ENCODE results near the gene GRPEL1. TPM values are rescaled to one million over a fixed set of nuclear protein-coding genes. Genes with fewer than 3 reads are reported as not detected.
"Not testable (repeated sequence)": the region's sequence is repeated elsewhere in the genome, so short reads cannot be mapped to it uniquely, and the experiment has no call there.

GRPEL1 gene
- polyA plus RNA-seq, 1 experiment = 39.4 TPM

GRCh38 chr4:7094916-7095315, 27.1 kb upstream of the GRPEL1 start:
- POLR2A ChIA-PET = no interaction called here
- Histone ChIP-seq H3K27me3 (ENCODE audit: control insufficient read depth, insufficient read depth, low read length) (peaks cover 49% of the 10 kb centered on the region), H3K4me3 (ENCODE audit: low read depth, low read length) (no peak overlapping the region), H3K27ac (ENCODE audit: low read depth, low read length) (no peak overlapping the region), H3K9me3 (ENCODE audit: control insufficient read depth, insufficient read depth, low read length) (no peaks in the 10 kb centered on the region)
- CTCF ChIA-PET = interaction anchor here (0.5 to 3.1 kb wide), 3 partner anchors 7 to 27 kb away, joined by 3 to 20 read pairs (median 3); partner anchors contain the start of gene GRPEL1
- DNase-seq (ENCODE audit: low read depth, low spot score) = no peak
- TF ChIP-seq CTCF (IDR thresholded peaks at IDR 0.05; ENCODE audit: low read depth, low read length) = no peak

GRCh38 chr4:7092026-7092425, 24.2 kb upstream of the GRPEL1 start:
- H3K4me3 ChIP-seq (ENCODE audit: low read depth, low read length) = no peak overlapping the region
- POLR2A ChIA-PET = no interaction called here
- CTCF ChIA-PET = interaction anchor here (3.1 kb wide), 1 partner anchor 10 kb away, joined by 20 read pairs; no protein-coding TSS in a partner anchor

GRCh38 chr4:7089213-7089986, 21.5 kb upstream of the GRPEL1 start:
- CTCF ChIA-PET = interaction anchor here (0.9 to 1.2 kb wide), 2 partner anchors 8 to 12 kb away, joined by 3 to 9 read pairs; no protein-coding TSS in a partner anchor

More at GRCh38 chr4:7092026-7092425, 24.2 kb upstream of the GRPEL1 start:
- H3K27me3 ChIP-seq (ENCODE audit: control insufficient read depth, insufficient read depth, low read length) = peaks cover 48% of the 10 kb centered on the region
- H3K27ac ChIP-seq (ENCODE audit: low read depth, low read length) = no peak overlapping the region
- no peaks in the 10 kb centered on the region for H3K9me3 ChIP-seq (ENCODE audit: control insufficient read depth, insufficient read depth, low read length)
- TF ChIP-seq CTCF (IDR thresholded peaks at IDR 0.05; ENCODE audit: low read depth, low read length) = no peak
- no peak for DNase-seq (ENCODE audit: low read depth, low spot score)

GRCh38 chr4:7087036-7087435, 19.2 kb upstream of the GRPEL1 start:
- H3K4me3 ChIP-seq (ENCODE audit: low read depth, low read length) = no peak overlapping the region
- ChIA-PET POLR2A (no interaction called here), CTCF (no interaction called here)
- H3K9me3 ChIP-seq (ENCODE audit: control insufficient read depth, insufficient read depth, low read length) = peaks cover 4% of the 10 kb centered on the region
- H3K27me3 ChIP-seq (ENCODE audit: control insufficient read depth, insufficient read depth, low read length) = peaks cover 50% of the 10 kb centered on the region
- H3K27ac ChIP-seq (ENCODE audit: low read depth, low read length) = no peak overlapping the region
- no peak for TF ChIP-seq CTCF (IDR thresholded peaks at IDR 0.05; ENCODE audit: low read depth, low read length)
- no peak for DNase-seq (ENCODE audit: low read depth, low spot score)

More at GRCh38 chr4:7089213-7089986, 21.5 kb upstream of the GRPEL1 start:
- POLR2A ChIA-PET = no interaction called here
- TF ChIP-seq CTCF (IDR thresholded peaks at IDR 0.05; ENCODE audit: low read depth, low read length) = no peak
- DNase-seq (ENCODE audit: low read depth, low spot score) = no peak
- Histone ChIP-seq H3K27me3 (ENCODE audit: control insufficient read depth, insufficient read depth, low read length) (peaks cover 43% of the 10 kb centered on the region), H3K9me3 (ENCODE audit: control insufficient read depth, insufficient read depth, low read length) (peaks cover 4% of the 10 kb centered on the region), H3K4me3 (ENCODE audit: low read depth, low read length) (no peak overlapping the region), H3K27ac (ENCODE audit: low read depth, low read length) (no peak overlapping the region)

GRCh38 chr4:7086384-7086783, 18.5 kb upstream of the GRPEL1 start:
- POLR2A ChIA-PET = no interaction called here
- DNase-seq (ENCODE audit: low read depth, low spot score) = no peak
- CTCF ChIA-PET = no interaction called here
- no peak for TF ChIP-seq CTCF (IDR thresholded peaks at IDR 0.05; ENCODE audit: low read depth, low read length)
- H3K4me3 ChIP-seq (ENCODE audit: low read depth, low read length) = no peak overlapping the region
- H3K9me3 ChIP-seq (ENCODE audit: control insufficient read depth, insufficient read depth, low read length) = peaks cover 4% of the 10 kb centered on the region
- H3K27ac ChIP-seq (ENCODE audit: low read depth, low read length) = no peak overlapping the region
- peaks cover 53% of the 10 kb centered on the region for H3K27me3 ChIP-seq (ENCODE audit: control insufficient read depth, insufficient read depth, low read length)

GRCh38 chr4:7084564-7084961, 16.7 kb upstream of the GRPEL1 start:
- ChIA-PET CTCF (interaction anchor here (1.0 to 1.9 kb wide), 2 partner anchors 13 to 42 kb away, joined by 4 to 5 read pairs; a partner anchor contains a TSS), POLR2A (interaction anchor here (0.6 kb wide), 1 partner anchor 1089 kb away, joined by 3 read pairs; no protein-coding TSS in a partner anchor)
- not testable (repeated sequence) for H3K4me3 ChIP-seq (ENCODE audit: low read depth, low read length); DNase-seq (ENCODE audit: low read depth, low spot score); H3K27ac ChIP-seq (ENCODE audit: low read depth, low read length); H3K9me3 ChIP-seq (ENCODE audit: control insufficient read depth, insufficient read depth, low read length)
- H3K27me3 ChIP-seq (ENCODE audit: control insufficient read depth, insufficient read depth, low read length) = peaks cover 40% of the 10 kb centered on the region

Measured in AG04450 (cell line).